Spleen (tissue), 7 donors: ENCODE measurements around the gene CHRND.

Experiments used
- POLR2A ChIP-seq, 3 donors: fragments of 450-650 bp; IDR thresholded peaks; one replicate each; pipeline ENCODE4 v1.5.1; 2017; ENCODE audit warnings: antibody characterized with exemption in 3 of 3, mild to moderate bottlenecking in 1 of 3
- POLR2AphosphoS5 ChIP-seq, 3 donors: sonication (generic); formaldehyde crosslinking; IDR thresholded peaks; one replicate each; pipeline ENCODE4 v1.5.1; 2017; ENCODE audit warnings: antibody characterized with exemption in 3 of 3
- TF ChIP-seq, protein P1 (sequence below), 11 experiments: fragments of 200-600 bp in 7 of 11; fragments of 450-650 bp in 4 of 11; sonication (generic) in 4 of 11; IDR thresholded peaks in 8 of 11; conservative IDR thresholded peaks in 3 of 11; 1 replicate in 7 of 11; 2 replicates in 4 of 11; pipeline versions ENCODE4 v1.4.0 to v1.8.0; 2016 to 2021; ENCODE audit warnings: antibody characterized with exemption in 11 of 11, inconsistent platforms in 4 of 11, mild to moderate bottlenecking in 1 of 11
- donor health status: DM: no; HTN: no; CAD: no; lungs with moderate emphysema.
- donor health status: DM: no; HTN: no; CAD: no.
- donor health status: DM: no; HTN: no; CAD: no.

DNA sequence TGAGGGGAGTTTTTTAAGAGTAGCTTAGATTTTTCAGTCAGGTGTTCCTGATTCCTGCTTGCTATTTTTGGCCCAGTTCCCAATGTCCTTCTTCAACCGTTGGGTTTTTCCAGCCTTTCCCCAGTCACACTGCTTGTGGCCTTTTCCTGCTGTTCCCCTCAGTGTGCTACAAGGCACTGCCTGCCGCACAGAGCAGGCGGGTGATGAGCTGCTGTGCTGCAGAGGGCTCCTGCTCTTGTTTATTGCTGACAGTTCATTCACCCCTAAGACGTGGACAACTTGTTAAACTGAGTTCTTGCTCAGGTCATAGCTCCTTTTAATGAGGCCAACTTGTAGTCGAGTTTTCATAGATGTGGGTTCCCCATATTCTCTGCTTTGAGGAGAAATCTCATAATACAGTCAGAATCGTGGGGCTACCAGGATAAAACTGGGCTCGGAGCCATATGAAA is 45.1 kb downstream of the CHRND start:
- TF ChIP-seq, protein P1, sequence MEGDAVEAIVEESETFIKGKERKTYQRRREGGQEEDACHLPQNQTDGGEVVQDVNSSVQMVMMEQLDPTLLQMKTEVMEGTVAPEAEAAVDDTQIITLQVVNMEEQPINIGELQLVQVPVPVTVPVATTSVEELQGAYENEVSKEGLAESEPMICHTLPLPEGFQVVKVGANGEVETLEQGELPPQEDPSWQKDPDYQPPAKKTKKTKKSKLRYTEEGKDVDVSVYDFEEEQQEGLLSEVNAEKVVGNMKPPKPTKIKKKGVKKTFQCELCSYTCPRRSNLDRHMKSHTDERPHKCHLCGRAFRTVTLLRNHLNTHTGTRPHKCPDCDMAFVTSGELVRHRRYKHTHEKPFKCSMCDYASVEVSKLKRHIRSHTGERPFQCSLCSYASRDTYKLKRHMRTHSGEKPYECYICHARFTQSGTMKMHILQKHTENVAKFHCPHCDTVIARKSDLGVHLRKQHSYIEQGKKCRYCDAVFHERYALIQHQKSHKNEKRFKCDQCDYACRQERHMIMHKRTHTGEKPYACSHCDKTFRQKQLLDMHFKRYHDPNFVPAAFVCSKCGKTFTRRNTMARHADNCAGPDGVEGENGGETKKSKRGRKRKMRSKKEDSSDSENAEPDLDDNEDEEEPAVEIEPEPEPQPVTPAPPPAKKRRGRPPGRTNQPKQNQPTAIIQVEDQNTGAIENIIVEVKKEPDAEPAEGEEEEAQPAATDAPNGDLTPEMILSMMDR (IDR thresholded peaks at IDR 0.05 in 8 of 11, conservative IDR thresholded peaks at IDR 0.05 in 3 of 11) = no peak
- TF ChIP-seq POLR2A (IDR thresholded peaks at IDR 0.05) (no peak), POLR2AphosphoS5 (IDR thresholded peaks at IDR 0.05) (no peak)
